GM19351 (cell line): ENCODE measurements around the gene MYL12A.
"Not testable (repeated sequence)": the region's sequence is repeated elsewhere in the genome, so short reads cannot be mapped to it uniquely, and the experiment has no call there.

Experiments
- ATAC-seq: cut with Tn5 transposase; IDR thresholded peaks from one replicate; pipeline ENCODE4 v1.9.1; 2021; ENCODE audit warnings: mild to moderate bottlenecking, moderate library complexity; ENCODE audit not compliant: unreplicated experiment

The MYL12A gene

DNA sequence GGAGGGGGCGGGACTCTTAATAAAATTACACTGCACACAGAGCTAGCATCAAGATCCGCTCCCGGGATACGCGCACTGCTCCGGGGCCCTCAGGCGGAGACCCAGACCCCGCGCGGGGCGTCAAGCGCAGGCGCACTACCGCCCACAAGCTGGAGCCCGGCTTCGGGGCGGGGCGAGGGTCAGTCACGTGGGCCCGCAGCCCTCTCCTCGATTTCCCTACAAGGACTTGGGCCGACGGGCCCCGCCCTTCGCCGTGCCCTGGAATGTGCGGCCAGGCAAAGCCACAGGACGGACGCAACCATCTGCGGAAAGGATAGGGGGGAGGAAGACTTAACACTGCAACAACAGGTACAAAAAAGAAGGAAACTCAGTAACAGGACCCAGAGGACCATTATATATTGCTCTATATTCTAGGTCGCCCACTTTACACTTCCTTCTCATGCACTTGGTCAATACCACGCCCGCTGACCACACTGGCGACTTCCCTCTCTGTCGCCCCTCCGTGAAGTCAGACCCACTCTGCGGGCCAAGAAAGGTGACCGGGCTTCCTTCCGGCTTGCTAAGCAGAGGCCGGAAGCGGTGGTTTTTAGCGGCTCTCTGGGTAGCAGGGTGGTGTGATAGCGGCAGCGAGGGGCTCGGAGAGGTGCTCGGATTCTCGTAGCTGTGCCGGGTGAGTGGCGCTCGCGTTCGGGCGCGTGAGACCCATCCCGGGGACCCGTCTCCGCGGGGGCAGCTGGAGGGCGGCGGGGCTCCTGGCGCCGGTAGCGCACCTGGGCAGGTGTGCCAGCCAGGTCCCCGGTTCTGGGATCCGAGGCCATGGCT is at the start of gene MYL12A:
Gene MYL12A (plus strand): TSS at position 562 of the 822 bp plus-strand sequence. CDS start 5,447 bp downstream, outside the sequence.
- peak; percentile 79 for ATAC-seq

DNA sequence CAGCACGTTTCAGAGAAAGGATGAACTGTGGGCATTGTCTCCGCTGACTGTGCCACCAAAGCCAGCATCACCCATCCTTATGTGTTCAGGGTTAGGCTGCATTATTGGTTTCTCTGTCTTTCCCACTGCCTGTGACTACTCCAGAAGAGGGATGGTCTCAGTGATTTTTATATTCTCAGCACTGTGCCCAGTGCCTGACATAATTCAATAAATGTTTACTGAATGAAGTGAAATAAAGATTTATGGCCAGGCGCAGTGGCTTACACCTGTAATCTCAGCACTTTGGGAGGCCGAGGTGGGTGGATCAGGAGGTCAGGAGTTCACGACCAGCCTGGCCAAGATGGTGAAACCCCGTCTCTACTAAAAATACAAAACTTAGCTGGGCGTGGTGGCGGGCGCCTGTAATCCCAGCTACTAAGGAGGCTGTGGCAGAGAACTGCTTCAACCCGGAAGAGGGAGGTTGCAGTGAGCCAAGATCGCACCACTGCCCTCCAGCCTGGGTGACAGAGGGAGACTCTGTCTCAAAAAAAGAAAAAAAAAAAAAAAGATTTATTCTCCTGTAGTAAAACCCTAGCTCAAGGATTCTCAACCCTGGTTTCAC is 49.2 kb upstream of the MYL12A start:
- not testable (repeated sequence) for ATAC-seq

DNA sequence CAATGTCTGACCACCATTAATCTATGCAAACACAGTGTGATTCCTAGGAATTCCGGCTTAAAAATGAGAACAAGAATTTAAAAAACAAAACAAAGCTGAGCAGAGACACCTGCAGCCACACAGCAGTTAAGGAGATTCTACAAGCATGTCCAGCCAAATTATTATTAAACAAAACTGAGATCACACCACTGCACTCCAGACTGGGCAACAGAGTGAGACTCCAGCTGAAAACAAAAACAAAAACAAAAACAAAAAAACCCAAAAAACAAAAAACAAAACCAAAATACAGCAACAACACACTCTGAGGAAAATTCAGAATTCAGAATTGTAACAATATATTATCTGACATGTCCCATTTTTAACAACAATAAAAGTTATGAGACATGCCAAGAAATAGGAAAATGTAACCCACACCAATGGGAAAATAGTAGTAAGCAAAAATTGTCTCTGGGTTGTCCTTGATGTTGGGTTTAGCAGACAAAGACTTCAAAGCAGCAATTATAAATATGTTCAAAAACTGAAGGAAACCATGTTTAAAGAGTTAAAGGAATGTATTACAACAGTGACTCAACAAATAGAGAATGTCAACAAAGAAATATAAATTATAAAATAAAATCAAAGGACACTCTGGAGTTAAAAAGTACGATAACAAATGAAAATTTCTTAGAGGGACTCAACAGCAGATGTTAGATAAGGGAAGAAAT is 47.5 kb upstream of the MYL12A start:
- no peak for ATAC-seq

DNA sequence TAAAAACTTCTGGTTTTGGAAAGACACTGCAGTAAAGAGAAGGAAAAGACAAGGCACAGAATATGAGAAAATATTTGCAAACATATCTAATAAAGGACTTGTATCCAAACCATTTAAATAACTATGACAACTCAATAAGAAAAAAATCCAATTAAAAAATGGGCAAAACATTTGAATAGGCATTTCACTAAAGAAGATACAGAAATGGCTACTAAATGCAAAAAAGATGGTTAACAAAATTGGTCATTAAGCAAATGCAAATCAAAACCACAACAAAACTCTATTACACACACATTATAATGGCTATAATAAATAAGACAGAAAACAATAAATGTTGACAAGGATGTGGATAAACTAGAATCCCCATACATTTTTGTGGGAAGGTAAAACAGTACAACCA is 42.4 kb upstream of the MYL12A start:
- ATAC-seq = no peak

DNA sequence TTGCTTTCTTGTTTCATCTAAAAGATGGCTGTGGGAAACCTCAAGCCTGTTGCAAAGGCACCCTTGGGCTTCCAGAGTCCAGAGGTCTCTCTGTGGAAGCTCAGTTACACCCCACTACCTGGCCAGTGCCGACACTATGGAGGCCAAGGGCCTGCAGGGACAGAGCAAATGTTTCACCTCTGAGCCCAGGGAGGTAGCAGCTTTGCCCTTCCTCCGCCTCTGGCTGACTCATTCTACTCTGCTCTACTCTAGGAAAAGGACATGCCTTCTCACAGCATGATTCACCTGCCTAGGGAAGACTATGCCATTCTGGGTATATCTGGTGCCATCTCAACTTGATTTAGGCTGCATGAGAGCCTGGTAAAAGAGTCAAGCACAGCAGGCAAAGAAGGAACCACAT is 40.0 kb upstream of the MYL12A start:
- ATAC-seq = no peak

DNA sequence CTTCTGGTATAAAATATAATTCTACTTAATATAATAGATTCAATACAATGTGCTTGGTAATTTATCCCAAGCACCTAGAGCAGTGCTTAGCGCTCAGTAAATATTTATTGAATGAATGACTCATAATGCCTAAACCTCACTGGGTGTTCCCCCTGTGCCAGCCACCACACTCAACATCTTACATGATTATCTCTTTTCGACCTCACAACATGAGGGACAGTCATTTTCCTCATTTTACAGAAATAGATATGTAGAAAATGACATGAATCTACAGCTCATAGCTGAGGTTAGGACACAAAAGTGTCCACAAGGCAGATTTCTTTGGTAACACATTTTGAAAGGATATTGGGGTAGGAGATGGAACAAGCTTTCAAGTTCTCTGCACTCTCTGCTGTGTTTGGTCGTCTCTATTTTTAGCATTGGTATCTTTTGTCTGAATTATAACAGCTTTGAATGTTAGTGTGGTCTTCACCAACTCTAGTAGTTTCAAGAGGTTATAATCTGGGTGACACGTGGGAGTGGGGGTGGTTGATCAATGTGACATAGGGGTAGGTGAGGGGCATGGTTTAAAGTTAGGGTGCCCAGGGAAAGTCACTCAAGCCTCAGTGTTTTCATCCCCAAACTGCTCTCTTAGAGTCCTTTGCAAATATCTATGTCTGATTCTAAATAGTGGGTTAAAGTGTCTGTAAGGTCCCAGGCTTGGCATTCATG is 37.6 kb upstream of the MYL12A start:
- no peak for ATAC-seq

DNA sequence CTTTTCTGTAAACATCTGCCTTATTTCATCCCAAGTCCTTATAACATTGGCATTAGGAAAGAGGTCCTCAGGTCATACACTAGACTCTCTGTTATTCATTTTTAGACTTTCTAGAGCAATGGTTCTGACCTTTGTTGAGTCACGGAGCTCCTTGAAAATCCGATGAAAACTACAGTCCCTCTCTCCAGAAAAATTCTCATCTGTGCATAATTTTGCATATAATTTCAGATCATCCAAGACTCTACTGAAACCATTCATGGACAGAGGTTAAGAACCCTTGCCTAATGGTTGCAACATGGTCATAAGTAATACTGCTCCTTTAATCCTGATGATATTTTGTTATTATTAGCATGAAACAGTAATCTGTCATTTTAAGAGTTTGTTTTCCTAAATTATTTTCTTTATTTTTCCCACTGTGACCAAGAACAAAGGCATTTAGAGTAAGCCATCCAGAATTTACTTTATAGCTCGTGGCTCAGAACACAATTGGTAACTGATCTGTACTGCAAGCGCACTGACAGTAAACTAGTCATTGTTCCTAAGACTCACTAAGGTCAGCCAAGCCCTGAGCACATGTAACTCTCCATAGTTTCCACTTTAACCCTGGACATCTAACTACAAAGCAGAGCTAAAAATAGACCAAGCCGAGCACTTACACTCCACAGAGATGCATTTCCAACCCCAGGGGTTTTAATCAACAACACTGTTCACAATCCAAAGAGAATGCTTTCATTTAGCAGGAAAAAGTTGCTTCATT is 36.2 kb upstream of the MYL12A start:
- no peak for ATAC-seq

DNA sequence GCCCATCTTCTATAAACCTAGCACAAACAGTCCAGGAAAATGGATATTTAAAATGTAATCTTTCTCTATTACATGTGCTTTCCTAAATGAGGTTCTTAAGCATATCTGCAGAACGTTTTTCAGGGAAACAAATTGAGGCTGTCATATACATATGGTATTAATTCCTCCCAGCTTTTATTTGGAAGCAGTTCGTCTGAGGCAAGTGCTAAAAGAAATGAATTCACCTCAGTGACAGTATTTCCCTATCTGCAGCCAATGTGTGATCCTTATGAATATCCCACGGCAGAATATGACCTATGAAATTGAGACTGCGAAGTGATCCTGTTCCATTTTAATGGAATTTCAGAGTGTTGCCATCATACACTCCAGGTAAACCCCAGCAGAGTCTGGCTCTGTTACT is 34.9 kb upstream of the MYL12A start:
- no peak for ATAC-seq

DNA sequence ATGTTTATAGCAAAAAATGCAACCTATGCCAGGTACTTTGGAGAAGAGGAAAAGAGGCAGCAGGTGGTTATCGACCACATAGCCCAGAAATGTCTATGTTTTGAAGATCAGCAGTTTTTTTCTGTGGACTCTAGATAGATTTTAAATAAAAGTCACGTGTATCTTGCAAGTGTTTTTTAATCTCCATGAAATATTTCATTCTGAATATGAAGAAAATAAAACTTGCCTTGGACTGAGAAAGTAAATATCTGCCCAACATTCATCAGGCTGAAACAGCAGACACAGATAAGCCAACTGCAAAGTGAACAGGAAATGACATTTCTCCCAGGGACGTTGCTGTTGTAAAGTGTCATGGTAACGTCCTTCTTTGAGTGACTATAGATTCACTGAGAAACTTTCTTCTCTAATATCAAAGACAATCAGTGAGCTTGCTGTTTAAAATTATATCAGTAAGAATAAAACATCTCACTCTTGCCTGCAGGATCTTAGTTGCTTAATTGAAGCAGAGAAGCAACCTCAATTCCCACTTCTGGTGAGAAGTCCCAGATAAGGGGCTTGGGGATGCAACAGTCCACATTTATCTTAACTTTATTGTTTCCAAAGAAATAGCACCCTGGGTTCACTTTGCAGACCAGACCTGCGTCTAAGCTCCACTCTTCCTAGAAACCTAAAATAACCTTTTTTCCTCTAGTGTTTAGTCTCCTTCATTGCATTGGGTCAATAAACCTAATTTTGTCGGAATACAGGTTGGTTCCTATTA is 34.1 kb upstream of the MYL12A start:
- ATAC-seq = no peak

DNA sequence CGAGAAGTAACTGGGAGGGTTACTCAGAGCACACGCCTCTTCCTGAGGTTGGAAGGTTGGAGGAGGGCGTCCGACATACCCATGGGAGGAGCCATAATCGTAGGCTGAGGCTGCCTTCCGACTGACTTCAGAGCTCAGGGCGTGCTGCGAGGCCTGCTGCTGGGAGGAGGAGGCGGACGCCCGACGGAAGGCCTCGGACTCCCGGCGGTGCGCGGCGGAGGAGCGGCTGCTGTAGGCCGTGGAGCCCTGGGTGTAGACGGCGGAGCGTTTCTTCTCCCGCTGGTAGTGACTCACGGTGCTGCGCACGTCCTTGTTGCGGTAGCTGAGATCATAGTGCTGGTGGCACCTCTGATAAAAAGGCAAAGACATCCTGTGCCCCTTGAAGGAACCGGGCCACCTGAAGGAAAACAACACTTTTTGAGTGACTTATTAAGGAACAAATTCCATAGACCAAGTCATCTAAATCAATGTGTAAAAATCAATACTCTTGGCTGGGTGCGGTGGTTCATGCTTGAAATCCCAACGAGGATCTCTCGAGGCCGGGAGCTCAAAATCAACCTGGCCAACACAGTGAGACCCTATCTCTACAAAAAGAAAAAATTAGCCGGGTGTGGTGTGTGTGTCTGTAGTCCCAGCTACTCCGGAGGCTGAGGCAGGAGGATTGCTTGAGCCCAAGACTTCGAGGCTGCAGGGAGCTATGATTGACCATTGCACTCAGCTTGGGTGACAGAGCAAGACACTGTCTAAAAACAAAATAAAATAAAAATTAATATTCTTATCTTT is 32.6 kb upstream of the MYL12A start:
- no peak for ATAC-seq

DNA sequence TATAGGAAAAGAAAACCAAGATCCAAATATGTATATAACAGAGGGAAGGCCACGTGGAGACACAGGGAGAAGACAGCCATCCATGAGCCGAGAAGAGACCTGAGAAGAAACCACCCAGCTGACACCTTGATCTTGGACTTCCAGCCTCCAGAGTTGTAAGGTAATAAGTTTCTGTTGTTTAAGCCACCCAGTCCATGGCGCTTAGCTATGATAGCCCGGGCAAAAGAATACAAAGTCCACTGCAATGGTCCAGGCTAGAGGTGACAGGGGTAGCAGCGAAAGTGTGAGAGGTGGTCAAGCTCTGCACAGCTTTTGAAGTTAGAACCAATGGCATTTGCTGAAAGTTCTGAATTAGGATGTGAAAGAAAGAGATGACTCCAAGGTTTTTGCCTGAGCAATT is 30.6 kb upstream of the MYL12A start:
- ATAC-seq = no peak

DNA sequence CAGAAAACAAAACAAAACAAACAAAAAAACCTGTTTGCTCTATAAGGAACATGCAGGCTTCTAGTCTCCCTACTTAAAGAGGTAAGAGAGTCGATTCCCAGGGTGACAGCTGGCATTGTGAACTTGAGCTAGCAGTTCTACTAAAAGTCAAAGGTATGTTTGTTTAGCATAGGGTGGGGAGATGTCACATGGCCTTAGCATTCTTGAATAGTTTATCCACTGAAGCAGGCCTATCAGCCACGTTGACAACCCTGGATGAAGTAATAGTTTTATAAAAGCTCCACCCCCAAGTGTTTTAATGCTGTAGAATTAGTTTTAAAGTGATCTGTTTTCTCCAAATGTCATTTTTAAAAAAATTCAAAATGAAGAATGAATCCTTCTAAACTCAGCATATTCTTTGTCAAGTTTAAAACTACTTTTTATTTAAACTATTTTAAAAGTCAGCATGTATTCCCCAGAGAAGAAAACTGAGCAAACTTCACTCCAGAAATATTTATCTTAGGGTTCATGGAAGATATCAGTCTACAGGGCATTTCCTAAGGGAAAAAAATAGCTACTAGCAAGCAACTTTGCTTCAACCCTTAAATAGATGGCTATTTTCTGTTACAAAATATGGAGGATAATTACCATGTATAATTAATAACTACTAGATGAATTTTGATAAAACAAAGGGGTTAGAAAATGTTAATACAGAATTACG is 29.5 kb upstream of the MYL12A start:
- no peak for ATAC-seq

DNA sequence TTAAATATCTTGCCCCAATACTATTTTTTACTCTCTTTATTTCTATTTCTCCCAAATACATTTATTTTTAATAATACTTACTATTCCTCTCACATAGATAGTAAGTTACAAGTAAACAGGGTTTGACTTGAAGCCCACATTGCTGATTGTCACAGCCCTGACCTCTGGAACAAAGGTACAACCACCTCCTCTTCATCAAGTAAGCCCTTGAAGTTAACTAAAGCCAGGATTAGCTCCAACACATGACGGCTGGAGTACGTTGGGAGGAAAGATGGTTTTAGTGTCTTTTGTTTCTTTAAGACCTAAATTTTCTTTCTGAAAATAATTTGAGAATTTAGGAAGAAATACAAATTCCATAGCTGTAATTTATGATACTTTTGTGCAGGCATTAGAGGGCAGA is 28.8 kb upstream of the MYL12A start:
- ATAC-seq = no peak

DNA sequence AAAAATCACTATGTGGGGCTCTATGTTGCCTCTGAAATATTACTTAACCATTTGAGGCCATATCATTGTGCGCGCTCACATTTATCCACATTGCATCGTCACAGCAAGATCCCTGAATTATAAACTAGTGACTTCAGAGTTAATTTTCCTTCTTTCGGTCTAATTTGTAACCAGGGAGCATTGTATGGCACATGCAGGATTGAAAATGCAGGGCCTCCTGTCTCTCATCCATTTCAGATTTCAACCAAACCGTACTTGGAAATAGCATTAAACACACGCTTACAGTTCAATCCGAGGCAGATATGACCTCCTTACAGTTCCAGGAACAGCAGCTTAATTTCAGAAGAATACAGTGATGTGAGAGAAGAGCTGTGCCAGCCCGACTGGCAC is 28.4 kb upstream of the MYL12A start:
- ATAC-seq = no peak

DNA sequence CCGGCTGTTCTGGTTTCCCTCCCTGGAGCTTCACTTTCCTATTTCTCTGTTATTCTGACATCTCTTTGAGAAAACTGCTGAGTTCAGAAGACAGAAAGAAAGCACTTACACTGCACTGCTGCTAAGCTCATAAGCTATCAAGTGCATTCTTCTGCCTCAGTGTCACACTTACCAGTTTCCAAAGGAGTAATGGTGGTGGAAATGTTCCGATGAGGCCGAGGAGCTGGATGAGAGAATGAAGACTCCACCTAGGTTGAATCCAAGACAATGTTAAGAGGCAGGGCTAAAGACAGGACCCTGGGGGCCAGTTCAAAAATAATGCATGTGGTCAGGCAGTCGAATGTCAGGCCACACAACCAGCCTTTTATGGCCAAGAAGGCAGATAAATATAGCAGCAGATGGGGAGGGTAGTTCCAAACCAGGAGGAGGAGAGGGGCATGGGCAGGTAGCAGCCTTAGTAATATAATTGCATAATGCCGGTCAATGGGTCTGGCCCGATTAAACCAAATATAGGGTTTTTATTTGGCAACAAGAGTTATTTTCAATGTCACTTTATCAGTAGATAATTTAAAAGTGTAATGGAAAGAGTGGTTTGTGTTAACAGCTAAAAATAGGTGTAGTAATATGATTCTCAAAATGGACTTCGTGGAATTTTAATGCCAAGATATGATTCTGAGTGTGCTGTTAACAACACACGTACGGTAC is 27.8 kb upstream of the MYL12A start, which contains the start of gene MYOM1:
Gene MYOM1 (minus strand): TSS at position 338 of the 705 bp plus-strand sequence. CDS start 4,745 bp downstream, outside the sequence.
- no peak for ATAC-seq

DNA sequence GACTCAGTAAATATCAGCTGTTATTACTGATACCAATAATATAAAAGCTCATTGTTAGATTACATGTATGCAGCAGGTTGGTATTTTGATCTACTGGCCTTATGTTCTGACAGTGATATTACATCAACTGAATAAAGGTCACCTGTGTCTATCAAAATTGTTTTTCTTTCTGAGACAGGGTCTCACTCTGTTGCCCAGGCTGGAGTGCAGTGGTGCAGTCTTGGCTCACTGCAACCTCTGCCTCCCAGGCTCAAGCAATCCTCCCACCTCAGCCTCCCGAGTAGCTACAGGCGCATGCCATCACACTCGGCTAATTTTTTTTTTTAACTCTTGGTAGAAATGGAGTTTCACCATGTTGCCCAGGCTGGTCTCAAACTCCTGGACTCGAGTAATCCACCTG is 26.7 kb upstream of the MYL12A start:
- ATAC-seq = not testable (repeated sequence)

DNA sequence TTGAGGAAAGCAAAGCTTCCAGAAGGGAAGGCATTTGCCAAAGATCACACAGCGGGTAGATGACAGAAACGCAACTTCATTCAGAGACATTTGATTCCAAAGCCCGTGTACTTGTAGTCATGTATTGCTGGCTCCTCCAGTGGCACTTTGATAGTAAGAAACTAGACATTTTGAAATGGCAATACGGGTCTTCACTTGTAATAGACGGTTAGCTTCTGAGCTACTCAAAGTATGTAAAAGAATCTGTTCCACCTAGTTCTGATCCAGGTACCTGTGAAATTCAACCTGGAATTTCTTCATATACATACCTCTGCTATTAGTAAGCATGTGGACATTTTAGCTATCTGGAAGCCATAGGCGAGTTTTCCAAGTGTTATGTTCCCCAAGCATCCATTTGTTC is 26.1 kb upstream of the MYL12A start:
- no peak for ATAC-seq

DNA sequence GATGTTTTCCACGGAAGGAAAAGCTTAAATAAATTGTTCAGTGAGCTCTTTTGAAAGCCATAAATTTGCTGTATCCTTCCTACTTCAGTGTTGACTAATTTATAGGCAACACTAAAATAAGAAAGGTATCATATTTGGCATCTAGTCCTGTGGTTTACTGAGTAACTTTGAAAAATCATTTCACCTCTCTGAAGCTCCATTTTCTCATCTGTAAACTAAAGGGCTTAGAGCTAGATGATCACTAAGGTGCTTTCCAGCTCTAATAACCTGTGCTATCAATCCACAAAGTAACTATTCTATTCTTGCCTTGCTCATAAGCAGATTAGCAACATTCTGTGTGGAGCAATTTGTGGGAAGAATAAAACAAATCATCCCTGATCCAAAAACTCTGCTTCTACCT is 24.2 kb upstream of the MYL12A start:
- ATAC-seq = no peak
